ENCODE data around the gene CDK17.

DNA sequence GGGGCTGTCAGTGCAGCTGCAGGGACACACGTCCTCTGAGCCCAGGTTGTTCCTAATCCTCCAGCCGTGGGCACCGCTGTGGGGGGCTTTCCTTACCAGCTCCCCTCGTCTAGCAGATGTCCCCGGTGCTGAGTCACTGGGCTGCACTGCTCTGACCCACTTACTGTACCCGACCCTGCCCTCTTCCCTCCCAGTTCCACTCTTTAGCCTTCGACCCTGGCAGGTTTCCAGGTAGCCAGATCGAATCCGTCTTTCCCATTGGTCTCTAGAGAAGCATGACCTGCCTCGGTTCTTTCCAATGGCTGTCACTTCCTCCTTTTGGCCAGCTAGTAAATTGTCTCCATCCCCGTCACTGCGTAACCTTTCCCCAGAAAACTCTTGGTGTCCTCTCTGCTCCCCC is 157.6 kb downstream of the CDK17 start:
- no peak for TF ChIP-seq EZH2phosphoT487 (IDR thresholded peaks at IDR 0.05; ENCODE audit: borderline replicate concordance)
- TF ChIP-seq, protein P1, sequence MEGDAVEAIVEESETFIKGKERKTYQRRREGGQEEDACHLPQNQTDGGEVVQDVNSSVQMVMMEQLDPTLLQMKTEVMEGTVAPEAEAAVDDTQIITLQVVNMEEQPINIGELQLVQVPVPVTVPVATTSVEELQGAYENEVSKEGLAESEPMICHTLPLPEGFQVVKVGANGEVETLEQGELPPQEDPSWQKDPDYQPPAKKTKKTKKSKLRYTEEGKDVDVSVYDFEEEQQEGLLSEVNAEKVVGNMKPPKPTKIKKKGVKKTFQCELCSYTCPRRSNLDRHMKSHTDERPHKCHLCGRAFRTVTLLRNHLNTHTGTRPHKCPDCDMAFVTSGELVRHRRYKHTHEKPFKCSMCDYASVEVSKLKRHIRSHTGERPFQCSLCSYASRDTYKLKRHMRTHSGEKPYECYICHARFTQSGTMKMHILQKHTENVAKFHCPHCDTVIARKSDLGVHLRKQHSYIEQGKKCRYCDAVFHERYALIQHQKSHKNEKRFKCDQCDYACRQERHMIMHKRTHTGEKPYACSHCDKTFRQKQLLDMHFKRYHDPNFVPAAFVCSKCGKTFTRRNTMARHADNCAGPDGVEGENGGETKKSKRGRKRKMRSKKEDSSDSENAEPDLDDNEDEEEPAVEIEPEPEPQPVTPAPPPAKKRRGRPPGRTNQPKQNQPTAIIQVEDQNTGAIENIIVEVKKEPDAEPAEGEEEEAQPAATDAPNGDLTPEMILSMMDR (conservative IDR thresholded peaks at IDR 0.05; ENCODE audit: low read length), result no peak
